Kidney (tissue), 14 donors: Measurements from ENCODE around the gene CPM. TPM values are rescaled to one million over a fixed set of nuclear protein-coding genes. Genes with fewer than 3 reads are reported as not detected.

Experiments used
- DNase-seq, 5 donors: peaks; one replicate each; pipeline ENCODE4 v3.0.0-alpha.2; 2013 to 2020
- FAIRE-seq: peaks from 2 replicates; lab custom pipeline; 2012; peaks lifted over from hg19 to GRCh38; lab: Jason Lieb, UNC
- H3K27ac ChIP-seq, 2 donors: one replicate each; pipeline ENCODE4 v1.7.0; 2013; ENCODE audit warnings: low read depth in 2 of 2, low read length in 2 of 2, inconsistent platforms in 1 of 2
- H3K27me3 ChIP-seq: one replicate; pipeline ENCODE4 v1.7.1; 2013; ENCODE audit warnings: low read length, inconsistent platforms; ENCODE audit not compliant: control insufficient read depth, insufficient read depth
- H3K36me3 ChIP-seq, 3 donors: one replicate each; pipeline versions ENCODE4 v1.7.0 to v1.7.1; 2013; ENCODE audit warnings: low read length in 3 of 3, control low read depth in 1 of 3, inconsistent platforms in 1 of 3; ENCODE audit not compliant: insufficient read depth in 3 of 3, control insufficient read depth in 2 of 3
- H3K4me1 ChIP-seq, 3 donors: one replicate each; pipeline versions ENCODE4 v1.7.0 to v1.7.1; 2013; ENCODE audit warnings: low read length in 3 of 3, inconsistent platforms in 1 of 3, low read depth in 1 of 3; ENCODE audit not compliant: control insufficient read depth in 2 of 3, insufficient read depth in 2 of 3
- H3K4me3 ChIP-seq, 3 donors: one replicate each; pipeline versions ENCODE4 v1.7.0 to v1.8.1; 2013; ENCODE audit warnings: low read length in 3 of 3, control low read depth in 1 of 3, inconsistent platforms in 1 of 3
- H3K9ac ChIP-seq, 3 donors: one replicate each; pipeline versions ENCODE4 v1.7.0 to v1.7.1; 2013; ENCODE audit warnings: low read length in 3 of 3, control low read depth in 1 of 3, inconsistent platforms in 1 of 3
- H3K9me3 ChIP-seq, 3 donors: one replicate each; pipeline versions ENCODE4 v1.7.0 to v1.7.1; 2013; ENCODE audit warnings: low read length in 3 of 3, control low read depth in 1 of 3, inconsistent platforms in 1 of 3; ENCODE audit not compliant: control insufficient read depth in 2 of 3, insufficient read depth in 1 of 3
- CTCF ChIP-seq: IDR thresholded peaks from 3 replicates; pipeline ENCODE4 v1.5.1; 2012; ENCODE audit warnings: mild to moderate bottlenecking, moderate library complexity, borderline replicate concordance; ENCODE audit not compliant: insufficient read depth; ENCODE audit errors: extremely low read depth
- intact Hi-C: fragments of 100-400 bp; cut with DNase I; formaldehyde crosslinking; loops from one replicate; pipeline ENCODE4 v1.11.1; 2022
- polyA plus RNA-seq: library from polyadenylated mRNA; stranded (reverse); fragments of 350-450 nt; fragmentation: Illumina TruSeq; extraction: RNeasy Lipid Tissue Mini Kit (QIAGEN cat#74804); gene quantifications from one replicate; pipeline ENCODE4 v1.2.3, GENCODE V29; 2014; ENCODE audit warnings: low read depth, low replicate concordance; ENCODE audit not compliant: insufficient read depth
- total RNA-seq: library from RNA; stranded (reverse); fragmentation: NEBNext Ultra II Directional; extraction: Animal tissue kit (Norgen Biotek cat#: 25700); gene quantifications from one replicate; pipeline ENCODE4 v1.2.1, GENCODE V29; 2021
- donor health status: control.
- donor health status: control.
- donor health status: control.
- donor health status: control.
- donor health status: control.
- donor health status: DM: yes; HTN: yes; CAD: no.
- donor health status: Normal renal cell carcinoma (clear cell type).

The CPM gene
- total and polyA plus RNA-seq, 2 donors from 2014 or later = 35.7 to 144 TPM

- no peak for TF ChIP-seq CTCF
- Histone ChIP-seq H3K9ac (no peak overlapping the region), H3K27me3 (no peaks in the 10 kb centered on the region), H3K9me3 (no peaks in the 10 kb centered on the region), H3K27ac (no peak overlapping the region), H3K4me1 (peaks cover 0 to 2% (median 0%) of the 10 kb centered on the region in 3 donors), H3K36me3 (no peaks in the 10 kb centered on the region), H3K4me3 (no peak overlapping the region)
- no peak for FAIRE-seq
- intact Hi-C loops = no loop called here
- no peak for DNase-seq
Measured at GRCh38 chr12:68963856-68964745, 31.1 kb upstream of the CPM start.

- Histone ChIP-seq H3K27ac (no peak overlapping the region), H3K4me1 (peaks cover 0 to 2% (median 0%) of the 10 kb centered on the region in 3 donors), H3K27me3 (no peaks in the 10 kb centered on the region), H3K9ac (no peak overlapping the region), H3K9me3 (no peaks in the 10 kb centered on the region), H3K4me3 (no peak overlapping the region), H3K36me3 (no peaks in the 10 kb centered on the region)
- no peak for TF ChIP-seq CTCF
- intact Hi-C loops = no loop called here
- no peak for DNase-seq
- no peak for FAIRE-seq
Measured at GRCh38 chr12:68962877-68963855, 30.2 kb upstream of the CPM start.

- H3K27ac ChIP-seq = no peak overlapping the region
- intact Hi-C loops = no loop called here
Measured at GRCh38 chr12:68959891-68960464, 27.0 kb upstream of the CPM start.

More at GRCh38 chr12:68959891-68960464, 27.0 kb upstream of the CPM start:
- H3K27me3 ChIP-seq = no peaks in the 10 kb centered on the region
- FAIRE-seq (no peak), DNase-seq (no peak)
- no peak for TF ChIP-seq CTCF
- no peak overlapping the region for H3K9ac ChIP-seq
- no peak overlapping the region for H3K4me3 ChIP-seq
- H3K36me3 ChIP-seq = no peaks in the 10 kb centered on the region
- no peaks in the 10 kb centered on the region for H3K9me3 ChIP-seq
- peaks cover 0 to 7% (median 0%) of the 10 kb centered on the region in 3 donors for H3K4me1 ChIP-seq
